ENCODE results near the gene CNOT11. TPM values are rescaled to one million over a fixed set of nuclear protein-coding genes. Genes with fewer than 3 reads are reported as not detected.
A peak's percentile ranks its signal among the peaks of the same experiment; 100 is the strongest.
"Not testable (repeated sequence)": the region's sequence is repeated elsewhere in the genome, so short reads cannot be mapped to it uniquely, and the experiment has no call there.

The CNOT11 gene
- total RNA-seq, 6 experiments from 2014 or later, result 17.0 to 28.5 (median 21.5) TPM

- WGBS (ENCODE audit: insufficient coverage, low coverage, low lambda C conversion rate, missing lambda C conversion rate), result 27% methylated on average over 12 of the region's 12 CpGs
- peaks cover 0 to 29% (median 4%) of the 10 kb centered on the region in 4 donors for H3K4me1 ChIP-seq
- DNase-seq (peak in 2 of 3 donors; percentile 54 to 81), ATAC-seq (peak; percentile 67 to 85 (median 76))
- H3K27me3 ChIP-seq, result no peaks in the 10 kb centered on the region
- H3K36me3 ChIP-seq, result no peaks in the 10 kb centered on the region
- H3K4me3 ChIP-seq, result no peak overlapping the region
- intact Hi-C loops (cut with DNase I), result no loop called here
- H3K9me3 ChIP-seq, result no peaks in the 10 kb centered on the region
- H3K27ac ChIP-seq, result peak overlapping the region; percentile 61 to 80 (median 80)
- TF ChIP-seq CTCF (IDR thresholded peaks at IDR 0.05) (no peak), POLR2A (IDR thresholded peaks at IDR 0.05) (peak; percentile 24)
Observed at GRCh38 chr2:101238930-101239759, 13.5 kb upstream of the CNOT11 start.

GRCh38 chr2:101239760-101240118 lies 12.9 kb upstream of the CNOT11 start:
- Histone ChIP-seq H3K4me1 (peaks cover 0 to 24% (median 1%) of the 10 kb centered on the region in 4 donors), H3K27ac (peak overlapping the region; percentile 61 to 80 (median 80))
- DNase-seq; H3K36me3 ChIP-seq; ATAC-seq; H3K9me3 ChIP-seq; H3K4me3 ChIP-seq; H3K27me3 ChIP-seq; intact Hi-C loops (cut with DNase I): not testable (repeated sequence)
- WGBS (ENCODE audit: insufficient coverage, low coverage, low lambda C conversion rate, missing lambda C conversion rate), result 20% methylated on average over 2 of the region's 2 CpGs

- H3K27me3 ChIP-seq; DNase-seq; intact Hi-C loops (cut with DNase I); H3K36me3 ChIP-seq; ATAC-seq; H3K4me3 ChIP-seq; H3K9me3 ChIP-seq: not testable (repeated sequence)
- Histone ChIP-seq H3K4me1 (peaks cover 0 to 22% (median 0%) of the 10 kb centered on the region in 4 donors), H3K27ac (peak overlapping the region; percentile 61 to 80 (median 80))
- TF ChIP-seq CTCF (IDR thresholded peaks at IDR 0.05), result peak; percentile 41 to 74 (median 52)
- WGBS (ENCODE audit: insufficient coverage, low coverage, low lambda C conversion rate, missing lambda C conversion rate), result 4% methylated on average over 2 of the region's 2 CpGs
Observed at GRCh38 chr2:101240694-101241093, 12.0 kb upstream of the CNOT11 start.

GRCh38 chr2:101241158-101241557 lies 11.5 kb upstream of the CNOT11 start:
- 77% methylated on average over 5 of the region's 5 CpGs for WGBS (ENCODE audit: insufficient coverage, low coverage, low lambda C conversion rate, missing lambda C conversion rate)
- H3K36me3 ChIP-seq, result no peaks in the 10 kb centered on the region
- H3K9me3 ChIP-seq, result no peaks in the 10 kb centered on the region
- TF ChIP-seq CTCF (IDR thresholded peaks at IDR 0.05) (no peak), POLR2A (IDR thresholded peaks at IDR 0.05) (no peak)
- intact Hi-C loops (cut with DNase I), result no loop called here
- DNase-seq, result no peak
- no peak overlapping the region for H3K4me3 ChIP-seq
- no peak for ATAC-seq
- no peak overlapping the region for H3K27ac ChIP-seq
- H3K27me3 ChIP-seq, result no peaks in the 10 kb centered on the region
- H3K4me1 ChIP-seq, result peaks cover 0 to 26% (median 1%) of the 10 kb centered on the region in 4 donors

GRCh38 chr2:101244373-101244772 lies 8.3 kb upstream of the CNOT11 start:
- intact Hi-C loops (cut with DNase I); H3K36me3 ChIP-seq; DNase-seq; H3K9me3 ChIP-seq; H3K27ac ChIP-seq; H3K27me3 ChIP-seq; ATAC-seq; H3K4me3 ChIP-seq: not testable (repeated sequence)
- H3K4me1 ChIP-seq, result peaks cover 0 to 23% (median 3%) of the 10 kb centered on the region in 4 donors
- WGBS (ENCODE audit: insufficient coverage, low coverage, low lambda C conversion rate, missing lambda C conversion rate), result 80% methylated on average over 1 of the region's 4 CpGs

GRCh38 chr2:101244899-101245298 lies 7.8 kb upstream of the CNOT11 start:
- H3K27ac ChIP-seq; ATAC-seq; H3K9me3 ChIP-seq; H3K4me3 ChIP-seq; intact Hi-C loops (cut with DNase I); H3K36me3 ChIP-seq; H3K27me3 ChIP-seq; DNase-seq: not testable (repeated sequence)
- 82% methylated on average over 11 of the region's 12 CpGs for WGBS (ENCODE audit: insufficient coverage, low coverage, low lambda C conversion rate, missing lambda C conversion rate)
- H3K4me1 ChIP-seq, result peaks cover 0 to 20% (median 3%) of the 10 kb centered on the region in 4 donors

- ATAC-seq; intact Hi-C loops (cut with DNase I): not testable (repeated sequence)
Observed at GRCh38 chr2:101245468-101245867, 7.2 kb upstream of the CNOT11 start.

GRCh38 chr2:101248756-101249155 lies 3.9 kb upstream of the CNOT11 start:
- peaks cover 0 to 15% (median 3%) of the 10 kb centered on the region in 4 donors for H3K4me1 ChIP-seq
- H3K27ac ChIP-seq; DNase-seq; H3K9me3 ChIP-seq; H3K36me3 ChIP-seq; ATAC-seq; H3K27me3 ChIP-seq; H3K4me3 ChIP-seq; intact Hi-C loops (cut with DNase I): not testable (repeated sequence)
- WGBS (ENCODE audit: insufficient coverage, low coverage, low lambda C conversion rate, missing lambda C conversion rate), result 53% methylated on average over 5 of the region's 5 CpGs

More at GRCh38 chr2:101245468-101245867, 7.2 kb upstream of the CNOT11 start:
- H3K27ac ChIP-seq, H3K36me3 ChIP-seq, DNase-seq, H3K27me3 ChIP-seq, H3K9me3 ChIP-seq, H3K4me3 ChIP-seq: not testable (repeated sequence)
- H3K4me1 ChIP-seq, result peaks cover 0 to 14% (median 3%) of the 10 kb centered on the region in 4 donors
- 81% methylated on average over 5 of the region's 5 CpGs for WGBS (ENCODE audit: insufficient coverage, low coverage, low lambda C conversion rate, missing lambda C conversion rate)

Measured in right lobe of liver (tissue), 6 donors.